ENCODE results near the gene SLC17A7. TPM values are rescaled to one million over a fixed set of nuclear protein-coding genes. Genes with fewer than 3 reads are reported as not detected.

Gene SLC17A7
- total RNA-seq, result 1 to 10 TPM in 3 of 4 donors, under 1 TPM in 1; 0.48 to 6.3 (median 1.0) TPM

GRCh38 chr19:49441210-49441959, at the start of gene SLC17A7:
Gene SLC17A7, minus strand, starts transcription at chr19:49441527. Its CDS starts 148 bp downstream, at chr19:49441379.
- no peak for TF ChIP-seq CTCF (IDR thresholded peaks at IDR 0.05)
- DNase-seq (ENCODE audit: low spot score) (no peak), ATAC-seq (ENCODE audit: low FRiP score) (no peak)

- no peak for DNase-seq (ENCODE audit: low spot score)
- no peak for TF ChIP-seq CTCF (IDR thresholded peaks at IDR 0.05)
Observed at GRCh38 chr19:49490287-49491029, 49.1 kb upstream of the SLC17A7 start.

GRCh38 chr19:49489601-49490167, 48.4 kb upstream of the SLC17A7 start:
- no peak for TF ChIP-seq CTCF (IDR thresholded peaks at IDR 0.05)
- DNase-seq (ENCODE audit: low spot score), result no peak

More at GRCh38 chr19:49490287-49491029, 49.1 kb upstream of the SLC17A7 start:
- ATAC-seq (ENCODE audit: low FRiP score), result no peak

GRCh38 chr19:49488863-49489537, 47.7 kb upstream of the SLC17A7 start:
- no peak for ATAC-seq (ENCODE audit: low FRiP score)
- no peak for TF ChIP-seq CTCF (IDR thresholded peaks at IDR 0.05)
- no peak for DNase-seq (ENCODE audit: low spot score)

More at GRCh38 chr19:49489601-49490167, 48.4 kb upstream of the SLC17A7 start:
- ATAC-seq (ENCODE audit: low FRiP score), result no peak

- no peak for ATAC-seq (ENCODE audit: low FRiP score)
- DNase-seq (ENCODE audit: low spot score), result no peak
- TF ChIP-seq CTCF (IDR thresholded peaks at IDR 0.05), result no peak
Observed at GRCh38 chr19:49488046-49488862, 46.9 kb upstream of the SLC17A7 start.
